GM19351 (cell line): ENCODE results near the gene CTPS1.

Experiments
- ATAC-seq: cut with Tn5 transposase; IDR thresholded peaks from one replicate; pipeline ENCODE4 v1.9.1; 2021; ENCODE audit warnings: mild to moderate bottlenecking, moderate library complexity; ENCODE audit not compliant: unreplicated experiment

Gene CTPS1

GRCh38 chr1:40966417-40966816 lies 13.1 kb upstream of the CTPS1 start:
- ATAC-seq, result no peak

DNA sequence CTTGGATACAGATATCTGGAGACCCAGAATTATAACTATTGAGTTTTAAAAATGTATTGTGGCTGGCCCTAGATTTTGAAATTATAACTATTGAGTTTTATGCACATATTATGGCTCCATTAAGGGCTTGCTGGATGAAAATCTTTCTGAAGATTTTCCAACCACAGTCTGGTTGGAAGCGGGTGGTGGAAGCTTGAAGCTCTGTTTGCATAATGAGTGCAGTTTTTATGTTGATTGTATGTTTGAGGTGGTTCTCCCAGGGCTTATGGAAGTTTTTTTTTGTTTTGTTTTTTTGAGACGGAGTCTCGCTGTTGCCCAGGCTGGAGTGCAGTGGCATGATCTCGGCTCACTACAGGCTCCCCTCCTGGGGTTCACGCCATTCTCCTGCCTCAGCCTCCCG lies 10.1 kb upstream of the CTPS1 start:
- ATAC-seq, result no peak

DNA sequence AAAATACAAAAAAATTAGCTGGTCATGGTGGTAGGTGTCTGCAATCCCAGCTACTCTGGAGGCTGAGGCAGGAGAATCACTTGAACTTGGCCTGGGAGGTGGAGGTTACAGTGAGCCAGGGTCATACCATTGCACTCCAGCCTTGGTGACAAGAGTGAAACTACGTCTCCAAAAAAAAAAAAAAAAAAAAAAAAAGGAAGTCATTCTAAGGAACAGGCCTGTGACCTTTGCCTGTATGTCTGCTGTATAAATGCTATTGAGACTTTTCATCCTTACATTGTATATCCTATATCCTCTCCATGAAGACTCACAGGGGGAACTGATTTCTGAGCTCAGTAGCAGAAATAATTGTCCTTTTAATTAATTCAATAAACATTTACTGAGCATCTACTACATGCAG lies 7.5 kb upstream of the CTPS1 start:
- ATAC-seq, result no peak

GRCh38 chr1:40973912-40974311 lies 5.6 kb upstream of the CTPS1 start:
- ATAC-seq, result no peak

DNA sequence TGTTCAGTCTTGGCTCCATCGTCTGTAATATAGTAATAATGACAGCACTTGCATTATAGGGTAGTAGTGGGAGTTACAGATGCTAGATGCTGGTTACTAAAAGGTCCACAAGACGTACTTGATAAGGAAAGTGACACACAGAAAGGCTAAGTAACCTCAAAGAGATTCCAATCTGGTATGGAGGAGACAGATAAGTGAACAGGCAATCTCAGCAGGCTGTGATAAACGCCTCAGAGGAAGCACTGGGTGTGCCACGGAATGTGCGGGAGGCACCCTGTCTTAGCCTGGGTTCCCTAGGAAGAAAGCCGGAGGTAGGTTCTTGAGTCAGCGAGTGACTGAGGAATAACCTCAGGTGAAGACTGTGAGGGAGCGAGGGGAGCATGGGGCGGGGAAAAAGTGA lies 4.6 kb upstream of the CTPS1 start:
- ATAC-seq, result no peak

- ATAC-seq, result no peak
These were observed 2.4 kb upstream of the CTPS1 start for GRCh38 chr1:40976952-40977690.

DNA sequence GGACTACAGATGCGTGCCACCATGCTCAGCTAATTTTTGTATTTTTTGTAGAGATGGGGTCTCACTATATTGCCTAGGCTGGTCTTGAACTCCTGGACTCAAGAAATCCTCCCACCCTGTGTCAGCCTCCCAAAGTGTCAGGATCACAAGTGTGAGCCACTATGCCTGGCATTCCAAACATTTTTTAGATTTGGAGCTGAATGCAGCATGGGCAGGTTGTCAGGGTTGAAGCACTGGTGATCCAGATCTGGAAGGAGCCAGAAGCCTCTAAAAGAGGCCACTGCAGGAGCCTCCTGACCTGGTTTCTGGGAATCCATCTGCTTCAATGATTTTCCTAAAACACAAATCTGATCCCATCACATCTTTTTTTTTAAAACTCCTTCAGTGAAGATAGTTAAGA lies 1.8 kb upstream of the CTPS1 start:
- no peak for ATAC-seq

DNA sequence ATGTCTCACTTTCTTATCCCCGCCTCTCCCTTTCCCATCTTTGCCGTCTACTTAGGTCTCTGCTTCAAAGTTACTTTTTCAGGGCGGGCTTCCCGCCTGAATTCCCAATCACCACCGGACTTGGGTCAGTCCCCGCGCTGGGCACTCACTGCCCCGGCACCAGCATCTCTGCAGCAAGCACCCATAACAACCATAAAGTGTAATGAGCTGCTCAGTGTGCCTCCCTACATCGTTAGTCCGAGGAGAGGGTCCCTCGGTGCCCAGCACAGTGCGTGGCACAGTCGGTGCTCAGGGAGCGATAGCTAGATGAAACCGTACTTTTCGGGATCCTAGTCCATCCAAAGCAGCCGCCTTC lies 633 bp upstream of the CTPS1 start:
- no peak for ATAC-seq

GRCh38 chr1:40980068-40980452 lies 564 bp downstream of the CTPS1 start:
- ATAC-seq, result peak; percentile 13

GRCh38 chr1:40980453-40981121 lies 1.1 kb downstream of the CTPS1 start:
- peak; percentile 10 for ATAC-seq

GRCh38 chr1:40981691-40982448 lies 2.4 kb downstream of the CTPS1 start:
- ATAC-seq, result no peak

GRCh38 chr1:40982721-40983120 lies 3.2 kb downstream of the CTPS1 start:
- ATAC-seq, result no peak

GRCh38 chr1:40983286-40983685 lies 3.8 kb downstream of the CTPS1 start:
- ATAC-seq, result no peak

- ATAC-seq, result no peak
These were observed 4.6 kb downstream of the CTPS1 start for GRCh38 chr1:40984066-40984465.

DNA sequence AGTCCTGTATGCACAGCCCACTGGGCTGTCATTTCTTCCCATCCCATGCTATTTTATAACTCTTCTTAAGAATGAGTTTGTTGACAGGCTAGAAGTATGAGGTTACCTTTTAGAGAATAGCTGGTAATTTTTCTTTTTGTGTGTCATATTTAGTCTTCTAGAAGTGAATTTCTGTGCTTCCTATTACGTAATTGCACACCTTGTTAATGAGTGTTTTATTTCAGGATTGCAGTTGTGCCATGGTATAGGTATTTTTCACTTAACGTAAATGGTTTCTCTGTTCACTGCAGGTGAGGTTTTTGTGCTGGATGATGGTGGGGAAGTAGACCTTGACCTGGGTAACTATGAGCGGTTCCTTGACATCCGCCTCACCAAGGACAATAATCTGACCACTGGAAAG lies 5.0 kb downstream of the CTPS1 start:
- no peak for ATAC-seq

- no peak for ATAC-seq
These were observed 5.7 kb downstream of the CTPS1 start for GRCh38 chr1:40985161-40985560.

DNA sequence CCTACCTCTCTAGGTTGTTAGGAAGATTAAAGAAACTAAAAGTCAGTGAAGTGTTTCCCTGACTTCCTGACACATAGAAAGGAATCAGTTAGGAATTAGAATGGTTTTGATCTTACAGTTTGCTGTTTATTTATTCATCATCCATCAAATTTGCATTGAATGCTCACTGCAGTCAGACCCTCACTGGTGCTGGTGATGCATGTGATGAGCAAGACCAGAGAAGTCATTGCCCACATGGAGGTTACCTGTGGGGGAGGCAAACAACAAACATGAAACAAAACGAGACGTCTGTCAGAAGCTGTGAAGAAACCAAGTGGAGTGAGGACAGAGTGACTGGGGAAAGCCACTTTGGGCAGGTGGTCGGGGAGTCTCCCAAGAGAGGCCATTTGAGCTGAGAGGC lies 6.4 kb downstream of the CTPS1 start:
- no peak for ATAC-seq

DNA sequence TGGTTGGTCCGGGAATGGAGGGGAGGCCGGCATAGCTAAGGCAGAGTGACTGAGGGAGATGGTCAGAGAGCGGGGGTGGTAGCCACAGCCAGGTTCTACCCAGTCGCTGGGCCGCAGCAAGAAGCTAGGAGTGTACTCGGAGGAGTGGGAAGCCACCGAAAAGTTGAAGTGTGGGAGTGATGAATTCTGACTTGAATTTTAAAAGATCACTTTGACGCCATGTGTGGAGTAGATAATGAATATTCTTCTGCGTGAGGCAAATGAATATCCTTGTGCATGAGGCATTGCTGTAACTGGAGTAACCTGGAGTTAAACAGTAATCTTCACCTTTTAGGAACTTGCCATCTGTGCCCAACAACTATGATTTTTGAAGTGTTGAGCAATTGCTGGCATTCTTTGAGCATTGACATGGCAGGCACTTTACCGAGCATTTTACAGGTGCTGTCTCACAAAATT lies 6.9 kb downstream of the CTPS1 start:
- no peak for ATAC-seq

- no peak for ATAC-seq
These were observed 7.5 kb downstream of the CTPS1 start for GRCh38 chr1:40986956-40987355.

DNA sequence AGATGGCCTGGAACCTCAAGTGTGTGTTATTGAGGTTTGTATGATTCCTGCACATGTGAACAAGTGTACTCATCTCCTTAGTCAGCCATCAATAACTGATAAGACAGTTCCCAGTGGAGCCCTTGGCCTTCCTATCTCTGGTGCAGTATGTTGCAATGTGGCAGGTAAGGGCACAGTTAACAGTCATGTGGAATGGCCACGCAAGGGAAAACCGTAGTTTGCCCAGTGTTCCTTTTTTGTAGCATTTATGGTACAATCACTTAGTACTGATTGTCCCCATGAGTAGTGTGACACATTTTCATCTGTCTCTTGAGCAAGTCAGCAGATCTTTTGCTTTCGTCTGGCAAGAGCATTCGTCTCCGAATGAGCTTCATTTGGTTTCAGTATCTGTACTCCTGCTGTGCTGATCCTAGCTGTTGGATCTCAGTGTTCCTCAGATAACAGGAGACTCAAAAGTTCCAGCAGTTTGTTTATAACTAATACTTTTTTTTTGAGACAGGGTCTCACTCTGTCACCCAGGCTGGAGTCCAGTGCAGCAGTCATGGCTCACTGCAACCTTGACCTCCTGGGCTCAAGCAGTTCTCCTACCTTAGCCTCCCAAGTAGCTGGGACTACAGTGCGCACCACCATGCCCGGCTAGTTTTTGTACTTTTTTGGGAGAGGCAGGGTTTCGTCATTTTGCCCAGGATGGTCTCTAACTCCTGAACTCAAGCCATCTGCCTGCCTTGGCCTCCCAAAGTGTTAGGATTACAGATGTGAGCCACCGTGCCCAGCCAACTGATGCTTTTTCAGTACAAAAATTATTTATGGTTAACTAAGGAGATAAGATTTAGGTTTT lies 8.2 kb downstream of the CTPS1 start:
- no peak for ATAC-seq

- ATAC-seq, result no peak
These were observed 8.8 kb downstream of the CTPS1 start for GRCh38 chr1:40988280-40988679.
